ENCODE data around the gene CDH11. TPM values are rescaled to one million over a fixed set of nuclear protein-coding genes. Genes with fewer than 3 reads are reported as not detected.

The CDH11 gene
- total and polyA plus RNA-seq, 9 of the 15 experiments (the other 6 are each of a cell fraction or from before 2014, with no cell fraction given), result 0.18 TPM; not detected in 8

GRCh38 chr16:65116818-65117430 is 4.9 kb downstream of the CDH11 start (continued):
- TF ChIP-seq ETS2 (tag; IDR thresholded peaks at IDR 0.05; ENCODE audit: borderline replicate concordance, poor library complexity, severe bottlenecking) (no peak), SRSF3 (IDR thresholded peaks at IDR 0.05; ENCODE audit: insufficient read depth, low read length) (no peak), ZFX (CRISPR knock-in tag; IDR thresholded peaks at IDR 0.05) (no peak), HES1 (IDR thresholded peaks at IDR 0.05; ENCODE audit: low read depth) (no peak), BDP1 (IDR thresholded peaks at IDR 0.05; ENCODE audit: insufficient read depth, insufficient read length) (no peak)

- Histone ChIP-seq H3K9me1 (ENCODE audit: control insufficient read depth, insufficient read depth, low read length) (no peaks in the 10 kb centered on the region), H4K20me1 (replicated peaks; ENCODE audit: control insufficient read depth, insufficient read depth, low read length) (no peaks in the 10 kb centered on the region), H3K4me2 (ENCODE audit: insufficient read depth, low read length) (no peak overlapping the region), H3K9ac (ENCODE audit: insufficient read depth in 1 of 2, low read depth in 2 of 2, low read length in 2 of 2) (no peak overlapping the region), H3K9me3 (replicated peaks; ENCODE audit: control insufficient read depth, insufficient read depth, low read depth, low read length) (no peaks in the 10 kb centered on the region), H3K27me3 (ENCODE audit: control insufficient read depth in 2 of 2, insufficient read depth in 2 of 2, low read length in 2 of 2) (no peaks in the 10 kb centered on the region), H3K79me2 (ENCODE audit: control insufficient read depth, insufficient read depth, low read length) (no peaks in the 10 kb centered on the region), H3K4me1 (replicated peaks in 1 of 2; ENCODE audit: control insufficient read depth in 2 of 2, insufficient read depth in 2 of 2, low read length in 2 of 2) (no peaks in the 10 kb centered on the region), H3K27ac (ENCODE audit: extremely low read depth, low read depth, low read length) (no peak overlapping the region), H2AFZ (ENCODE audit: low read depth, low read length) (no peak overlapping the region), H3K4me3 (no peak overlapping the region), H3K36me3 (ENCODE audit: control insufficient read depth, insufficient read depth, low read length) (no peaks in the 10 kb centered on the region)
- no TSS peak for BruUV-seq (replicated peaks)
- ChIA-PET CTCF (ENCODE audit: low intra/inter-chr PET ratio) (no interaction called here), POLR2A (no interaction called here)
- no peak for FAIRE-seq
- in situ Hi-C loops (cut with MboI), result no loop called here
- ATAC-seq, result no peak
- TF ChIP-seq SMARCE1 (IDR thresholded peaks at IDR 0.05) (no peak), ZNF175 (CRISPR knock-in tag; IDR thresholded peaks at IDR 0.05; ENCODE audit: low read depth) (no peak), MIER1 (IDR thresholded peaks at IDR 0.05; ENCODE audit: low read depth) (no peak), ZKSCAN1 (IDR thresholded peaks at IDR 0.05; ENCODE audit: low read depth, low read length) (no peak), ZNF311 (CRISPR knock-in tag; IDR thresholded peaks at IDR 0.05) (no peak), RUNX1 (IDR thresholded peaks at IDR 0.05; ENCODE audit: low read depth) (no peak)
- TF ChIP-seq, protein P1, sequence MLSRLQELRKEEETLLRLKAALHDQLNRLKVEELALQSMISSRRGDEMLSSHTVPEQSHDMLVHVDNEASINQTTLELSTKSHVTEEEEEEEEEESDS (CRISPR knock-in tag; IDR thresholded peaks at IDR 0.05), result no peak
- WGBS (ENCODE audit: insufficient coverage, low coverage, missing lambda C conversion rate), result 2% methylated on average over 4 of the region's 4 CpGs
- intact Hi-C loops (cut with micrococcal nuclease), result no loop called here
- no peak for DNase-seq (ENCODE audit: extremely low read depth in 1 of 4, low spot score in 3 of 4)
Measured at GRCh38 chr16:65116216-65116615, 5.6 kb downstream of the CDH11 start.

Data from K562 (cell line).